ENCODE results near the gene SYPL2.

SYPL2 gene

GRCh38 chr1:109530457-109531087, 64.2 kb downstream of the SYPL2 start:
- FAIRE-seq (no peak), DNase-seq (ENCODE audit: insufficient read length, low spot score) (no peak)
- no peak for TF ChIP-seq CTCF (IDR thresholded peaks at IDR 0.05; ENCODE audit: insufficient read depth, missing control alignments)

- TF ChIP-seq CTCF (IDR thresholded peaks at IDR 0.05; ENCODE audit: insufficient read depth, missing control alignments), result no peak
- no peak for FAIRE-seq
Observed at GRCh38 chr1:109531380-109531779, 65.0 kb downstream of the SYPL2 start.

More at GRCh38 chr1:109531380-109531779, 65.0 kb downstream of the SYPL2 start:
- no peak for DNase-seq (ENCODE audit: insufficient read length, low spot score)

All from D721Med (cell line).